Renal cortical epithelial cell (primary cell): ENCODE results near the gene ULBP1. TPM values are rescaled to one million over a fixed set of nuclear protein-coding genes. Genes with fewer than 3 reads are reported as not detected.
"Not testable (repeated sequence)": the region's sequence is repeated elsewhere in the genome, so short reads cannot be mapped to it uniquely, and the experiment has no call there.

Experiments
- DNase-seq: peaks from one replicate; pipeline ENCODE4 v3.0.0-alpha.2; 2011; ENCODE audit warnings: low read depth
- total RNA-seq: library from RNA; depleted of rRNA; stranded (reverse); fragments of >200 nt; gene quantifications from 2 replicates; pipeline ENCODE4 v1.2.3, GENCODE V29; 2014

ULBP1 gene
- total RNA-seq, 1 donor from 2014 or later: 0.20 TPM

DNA sequence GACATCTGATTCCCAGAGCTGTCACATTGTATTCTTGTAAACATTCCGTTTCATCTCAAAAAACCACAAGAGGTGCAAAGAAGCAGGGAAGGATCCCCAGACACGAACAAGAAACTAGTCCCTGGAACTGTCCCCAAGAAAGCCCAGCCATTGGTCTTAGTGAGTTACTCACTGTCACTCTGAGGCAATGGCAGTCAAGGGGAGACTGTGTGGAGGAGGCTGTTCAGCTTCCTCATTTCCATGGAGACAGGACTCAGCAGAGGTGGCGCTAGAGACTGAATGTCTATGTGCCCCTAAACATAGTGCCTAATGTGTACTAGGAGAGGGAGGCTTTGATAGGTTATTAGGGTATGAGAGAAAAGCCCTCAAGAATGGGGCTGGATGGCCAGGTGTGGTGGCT is 11.1 kb downstream of the ULBP1 start:
- no peak for DNase-seq

DNA sequence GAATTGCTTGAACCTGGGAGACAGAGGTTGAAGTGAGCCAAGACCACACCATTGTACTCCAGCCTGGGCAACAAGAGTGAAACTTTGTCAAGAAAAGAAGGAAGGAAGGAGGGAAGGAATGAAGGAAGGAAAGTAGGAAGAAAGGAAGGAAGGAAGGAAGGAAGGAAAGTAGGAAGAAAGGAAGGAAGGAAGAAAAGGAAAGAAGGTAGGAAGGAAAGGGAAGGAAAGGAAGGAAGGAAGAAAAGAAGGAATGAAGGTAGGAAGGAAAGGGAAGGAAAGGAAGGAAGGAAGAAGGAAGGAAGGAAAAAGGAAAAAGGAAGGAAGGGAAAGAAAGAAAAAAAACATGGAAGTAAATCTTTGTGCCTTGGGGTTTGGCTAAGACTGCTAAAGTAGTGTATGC is 11.7 kb downstream of the ULBP1 start:
- no peak for DNase-seq

DNA sequence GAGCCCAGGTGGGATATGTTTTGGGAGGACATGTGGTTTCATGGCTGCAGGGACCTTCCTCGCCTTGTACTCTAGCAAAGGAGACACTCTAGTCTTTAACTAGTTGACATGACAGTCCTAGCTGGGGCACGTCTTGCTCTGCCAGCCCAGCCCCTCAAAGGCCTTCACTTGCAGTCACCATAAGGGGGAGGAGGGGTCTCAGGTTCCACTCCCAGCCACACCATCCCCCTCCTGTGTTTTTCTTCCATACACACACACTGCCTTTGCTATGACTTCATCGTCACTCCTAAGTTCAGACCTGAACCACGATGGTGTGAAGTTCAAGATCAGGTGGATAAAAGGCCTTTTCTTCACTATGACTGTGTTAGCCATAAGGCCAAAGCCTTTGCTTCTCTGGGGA is 13.5 kb downstream of the ULBP1 start:
- DNase-seq: no peak

GRCh38 chr6:149978610-149979009 is 14.9 kb downstream of the ULBP1 start:
- no peak for DNase-seq

GRCh38 chr6:149979293-149979692 is 15.6 kb downstream of the ULBP1 start:
- DNase-seq: no peak

DNA sequence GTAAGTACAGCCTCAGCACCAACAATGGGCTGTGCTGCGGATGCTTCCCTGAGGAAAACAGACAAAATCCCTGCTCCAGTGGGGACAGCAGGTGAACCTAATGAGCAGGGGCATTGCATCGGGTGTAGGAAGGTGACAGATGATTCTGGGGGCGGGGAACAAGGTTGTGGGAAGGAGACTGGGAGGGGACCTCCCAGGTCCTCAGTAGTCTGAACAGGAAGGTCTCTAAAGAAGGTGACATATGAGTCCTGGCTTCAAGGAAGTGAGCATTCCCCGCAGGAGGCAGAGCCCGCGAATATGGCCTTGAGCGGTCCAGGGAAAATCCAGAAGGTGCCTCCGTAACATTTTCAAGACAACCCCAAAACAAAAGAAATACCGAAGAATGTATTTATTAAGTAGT is 19.4 kb downstream of the ULBP1 start:
- DNase-seq: no peak

GRCh38 chr6:149984773-149985172 is 21.0 kb downstream of the ULBP1 start:
- no peak for DNase-seq

- DNase-seq: no peak
These were observed 21.8 kb downstream of the ULBP1 start for GRCh38 chr6:149985481-149985937.

- DNase-seq: no peak
These were observed 23.9 kb downstream of the ULBP1 start for GRCh38 chr6:149987602-149988107.

DNA sequence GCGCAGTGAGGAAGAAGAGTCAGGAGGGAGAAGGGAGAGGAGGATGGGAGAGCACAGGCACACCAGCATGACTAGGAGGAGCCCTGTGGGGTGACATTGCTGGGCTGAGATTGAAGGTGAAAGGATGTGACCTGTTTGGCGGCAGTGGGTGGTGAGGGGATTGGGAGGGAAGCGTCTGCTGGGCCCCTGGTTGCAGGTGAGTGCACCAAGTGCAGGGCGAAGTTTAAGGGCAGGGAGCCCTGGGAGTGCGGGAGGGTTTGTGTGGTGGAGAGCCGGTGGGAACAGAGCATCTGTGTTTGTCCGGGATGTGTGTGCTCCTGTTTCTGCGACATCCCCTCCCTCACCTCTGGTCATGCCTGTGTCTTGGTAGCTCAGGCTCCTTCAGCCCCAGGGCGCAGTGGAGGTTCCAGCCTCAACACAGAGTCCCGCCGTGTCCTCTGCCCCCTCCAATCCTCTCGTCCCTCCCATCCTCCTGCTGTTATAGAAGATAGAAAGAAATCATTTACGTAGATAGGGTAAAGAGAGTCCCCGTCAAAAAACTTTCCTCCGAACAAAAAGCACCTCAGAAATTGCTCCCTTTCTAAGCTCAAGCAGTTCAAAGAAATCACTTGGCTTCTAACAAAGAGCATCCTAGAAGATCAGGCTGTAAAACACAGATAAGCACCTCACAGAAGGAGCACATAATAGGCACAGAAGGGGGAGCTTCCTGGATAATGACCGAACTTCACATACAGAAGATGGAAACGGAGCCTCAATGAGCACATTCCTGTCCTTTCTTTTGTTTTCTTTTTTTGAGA is 25.0 kb downstream of the ULBP1 start:
- DNase-seq: no peak

GRCh38 chr6:149990212-149990660 is 26.5 kb downstream of the ULBP1 start:
- DNase-seq: no peak

GRCh38 chr6:149990661-149991471 is 27.1 kb downstream of the ULBP1 start:
- no peak for DNase-seq

GRCh38 chr6:149991472-149991795 is 27.7 kb downstream of the ULBP1 start:
- not testable (repeated sequence) for DNase-seq

DNA sequence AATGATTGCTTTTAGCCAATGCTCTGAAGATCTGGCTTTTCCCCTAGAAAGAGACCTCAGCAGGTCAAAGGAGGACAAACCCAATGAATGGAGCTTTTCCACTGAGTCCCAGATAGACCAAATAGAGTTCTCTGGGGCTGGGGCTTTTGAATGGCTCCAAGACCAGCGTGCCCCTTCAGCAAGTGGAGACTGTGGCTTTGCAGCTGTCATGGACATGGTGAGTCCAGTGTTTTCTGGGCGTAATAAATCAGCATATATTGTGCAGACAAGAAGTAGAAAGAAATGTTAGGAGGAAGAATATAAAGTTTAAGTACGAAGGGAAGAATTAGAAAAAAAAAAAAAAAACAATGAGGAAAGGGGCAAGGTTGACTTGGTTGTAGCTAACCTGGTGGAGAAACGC is 28.1 kb downstream of the ULBP1 start:
- no peak for DNase-seq

- DNase-seq: no peak
These were observed 31.6 kb downstream of the ULBP1 start for GRCh38 chr6:149995235-149995750.

- no peak for DNase-seq
These were observed 32.2 kb downstream of the ULBP1 start for GRCh38 chr6:149995971-149996370.

DNA sequence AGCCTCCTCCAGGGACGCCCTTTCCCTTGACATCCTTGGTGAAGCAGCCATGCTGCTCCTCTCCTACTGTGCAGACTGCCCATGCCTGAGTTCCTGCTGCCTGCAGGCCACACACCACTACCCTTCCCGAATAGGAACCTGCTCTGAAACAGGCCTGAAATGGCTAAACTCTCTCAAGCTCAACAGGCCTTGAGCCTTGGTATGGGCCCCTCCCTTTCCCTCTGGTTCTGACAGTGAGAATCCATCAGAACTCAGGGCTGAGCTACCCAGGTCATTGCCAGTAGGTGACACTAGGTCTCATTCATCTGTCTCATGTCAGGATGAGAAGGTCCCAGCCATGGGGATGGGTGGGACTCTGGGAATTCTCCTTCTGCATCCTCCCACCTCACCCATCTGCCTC is 35.9 kb downstream of the ULBP1 start:
- DNase-seq: no peak

DNA sequence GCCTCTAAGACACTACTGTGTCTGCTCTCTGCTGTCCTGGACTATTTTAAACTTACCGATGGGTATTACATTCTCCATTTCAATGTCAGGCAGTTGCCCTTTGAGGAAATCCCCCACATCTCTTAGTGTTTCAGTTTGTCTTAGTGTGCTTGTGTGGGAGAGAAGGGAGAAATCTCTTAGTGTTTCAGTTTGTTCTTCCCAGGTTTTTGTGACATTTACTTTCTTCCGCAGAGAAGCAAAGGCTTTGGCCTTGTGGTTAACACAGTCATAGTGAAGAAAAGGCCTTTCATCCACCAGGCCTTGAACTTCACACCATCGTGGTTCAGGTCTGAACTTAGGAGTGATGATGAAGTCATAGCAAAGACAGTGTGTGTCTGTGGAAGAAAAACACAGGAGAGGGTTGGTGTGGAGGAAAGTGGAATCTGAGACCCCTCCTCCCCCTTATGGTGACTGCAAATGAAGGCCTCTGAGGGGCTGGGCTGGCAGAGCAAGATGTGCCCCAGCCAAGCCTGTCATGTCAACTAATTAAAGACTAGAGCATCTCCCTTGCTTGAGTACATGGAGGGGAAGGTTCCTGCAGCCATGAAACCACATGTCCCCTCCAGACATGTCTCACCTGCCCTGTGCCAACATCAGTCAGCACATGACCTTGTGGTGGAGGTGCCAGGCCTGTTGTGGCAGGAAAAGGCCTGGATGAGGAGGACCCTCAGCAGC is 37.7 kb downstream of the ULBP1 start:
- DNase-seq: no peak

GRCh38 chr6:150002710-150003109 is 39.0 kb downstream of the ULBP1 start:
- no peak for DNase-seq

GRCh38 chr6:150003599-150003998 is 39.9 kb downstream of the ULBP1 start:
- DNase-seq: not testable (repeated sequence)

DNA sequence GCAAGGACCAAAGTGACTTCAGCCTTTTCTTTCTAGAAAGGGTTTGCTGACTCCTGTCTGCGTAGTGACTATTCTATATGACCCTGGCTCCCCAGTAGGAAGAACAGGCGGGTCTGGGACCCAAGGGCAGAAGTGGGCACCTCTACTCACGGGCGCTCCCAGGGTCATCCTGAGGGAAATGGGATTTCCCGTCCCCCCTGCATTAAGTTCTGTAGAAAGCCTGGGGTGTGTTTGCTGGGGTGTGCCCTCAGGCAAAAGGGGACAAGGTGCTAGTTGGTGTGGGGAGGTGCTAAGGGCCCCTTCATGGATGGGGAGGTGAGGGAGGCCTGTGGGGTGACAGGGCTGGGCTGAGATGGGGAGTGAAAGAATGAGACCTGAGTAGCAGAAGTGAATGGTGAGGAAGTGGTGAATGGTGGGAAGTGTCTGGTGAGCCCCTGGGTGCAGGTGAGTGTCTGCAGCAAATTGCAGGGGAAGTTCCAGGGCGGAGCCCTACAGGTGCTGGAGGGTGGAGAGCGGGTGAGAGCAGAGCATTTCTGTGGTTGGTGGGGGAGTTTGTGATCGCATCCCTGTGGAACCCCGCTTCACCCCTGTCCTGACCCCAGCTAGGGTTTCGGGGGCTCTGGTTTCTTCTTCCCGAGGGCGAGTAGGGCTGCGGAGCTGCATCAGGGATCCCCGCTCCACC is 40.5 kb downstream of the ULBP1 start:
- no peak for DNase-seq
